GM23338 (cell line): ENCODE data around the gene TMBIM6.

ENCODE experiments used
- CTCF ChIP-seq, 2 experiments: fragments of 200-600 bp in 1 of 2; sonication (generic) in 1 of 2; conservative IDR thresholded peaks; 2 replicates each; pipeline versions ENCODE4 v1.5.1 to v1.6.1; 2016 to 2017; ENCODE audit warnings: antibody characterized with exemption in 2 of 2, low read depth in 2 of 2, mild to moderate bottlenecking in 2 of 2, moderate library complexity in 1 of 2
- EZH2phosphoT487 ChIP-seq: fragments of 200-600 bp; sonication (generic); IDR thresholded peaks from one replicate; pipeline ENCODE4 v1.8.1; 2018; ENCODE audit warnings: antibody characterized with exemption; ENCODE audit not compliant: unreplicated experiment
- ZNF114 ChIP-seq: fragments of 250-450 bp; sonication (Bioruptor Pico); IDR thresholded peaks from 2 replicates; pipeline ENCODE4 v1.5.0; 2020; ENCODE audit warnings: mild to moderate bottlenecking, moderate library complexity

- TF ChIP-seq EZH2phosphoT487: no peak
- TF ChIP-seq CTCF (conservative IDR thresholded peaks at IDR 0.05; ENCODE audit: low read depth in 2 of 2): no peak
- no peak for TF ChIP-seq ZNF114
These were observed 35.8 kb upstream of the TMBIM6 start for GRCh38 chr12:49705479-49706134.
